Suprapubic skin (tissue), 4 donors: ENCODE results near the gene FRMPD2. TPM values are rescaled to one million over a fixed set of nuclear protein-coding genes. Genes with fewer than 3 reads are reported as not detected.

Experiments used
- DNase-seq, 2 donors: peaks; one replicate each; pipeline ENCODE4 v3.0.0-alpha.2; 2019; ENCODE audit warnings: low spot score in 2 of 2
- H3K27ac ChIP-seq: fragments of 200-600 bp; sonication (generic); one replicate; pipeline ENCODE4 v1.5.1; 2019
- H3K27me3 ChIP-seq: fragments of 200-600 bp; sonication (generic); one replicate; pipeline ENCODE4 v1.5.1; 2019
- H3K36me3 ChIP-seq: fragments of 200-600 bp; sonication (generic); one replicate; pipeline ENCODE4 v1.5.1; 2019
- H3K4me1 ChIP-seq: fragments of 200-600 bp; sonication (generic); one replicate; pipeline ENCODE4 v1.5.1; 2019
- H3K4me3 ChIP-seq: fragments of 200-600 bp; sonication (generic); one replicate; pipeline ENCODE4 v1.5.1; 2019; ENCODE audit warnings: mild to moderate bottlenecking
- H3K9me3 ChIP-seq: fragments of 200-600 bp; sonication (generic); one replicate; pipeline ENCODE4 v1.5.1; 2019
- CTCF ChIP-seq, 2 donors: fragments of 200-600 bp in 1 of 2; fragments of 450-650 bp in 1 of 2; sonication (generic) in 1 of 2; IDR thresholded peaks; one replicate each; pipeline ENCODE4 v1.5.1; 2016 to 2019; ENCODE audit warnings: antibody characterized with exemption in 2 of 2, mild to moderate bottlenecking in 1 of 2, moderate library complexity in 1 of 2
- EP300 ChIP-seq: sonication (generic); formaldehyde crosslinking; IDR thresholded peaks from one replicate; pipeline ENCODE4 v1.6.1; 2017; ENCODE audit warnings: antibody characterized with exemption
- POLR2A ChIP-seq, 2 donors: fragments of 450-650 bp; IDR thresholded peaks; one replicate each; pipeline ENCODE4 v1.6.1; 2017; ENCODE audit warnings: antibody characterized with exemption in 2 of 2, mild to moderate bottlenecking in 2 of 2, moderate library complexity in 2 of 2
- POLR2AphosphoS5 ChIP-seq, 3 donors: sonication (generic); formaldehyde crosslinking; IDR thresholded peaks; one replicate each; pipeline ENCODE4 v1.6.1; 2017; ENCODE audit warnings: antibody characterized with exemption in 3 of 3
- WGBS: methylation state at CpG from one replicate; pipeline ENCODE4 v1.1.5; 2018; 5-methylcytosine and 5-hydroxymethylcytosine counted together
- total RNA-seq, 4 donors: library from RNA; depleted of rRNA; stranded (reverse); fragments of >200 nt; gene quantifications; one replicate each; pipeline ENCODE4 v1.1.0, GENCODE V29; 2016

Gene FRMPD2
- total RNA-seq, 4 donors from 2014 or later, result 0.72 TPM; not detected in 3

- H3K36me3 ChIP-seq, result no peaks in the 10 kb centered on the region
- no peak for TF ChIP-seq EP300
- TF ChIP-seq POLR2A (IDR thresholded peaks at IDR 0.05), result no peak
- no peak for TF ChIP-seq CTCF (IDR thresholded peaks at IDR 0.05)
- TF ChIP-seq POLR2AphosphoS5 (IDR thresholded peaks at IDR 0.05), result no peak
- H3K9me3 ChIP-seq, result no peaks in the 10 kb centered on the region
- no peak overlapping the region for H3K27ac ChIP-seq
- H3K4me1 ChIP-seq, result peaks cover 7% of the 10 kb centered on the region
- DNase-seq, result no peak
- H3K4me3 ChIP-seq, result no peak overlapping the region
- no peaks in the 10 kb centered on the region for H3K27me3 ChIP-seq
- WGBS, result 92% methylated on average over 3 of the region's 3 CpGs
Measured at GRCh38 chr10:48257407-48257961, 17.0 kb downstream of the FRMPD2 start.

GRCh38 chr10:48255722-48256121 lies 18.8 kb downstream of the FRMPD2 start:
- no peaks in the 10 kb centered on the region for H3K27me3 ChIP-seq
- H3K27ac ChIP-seq, result no peak overlapping the region
- no peaks in the 10 kb centered on the region for H3K36me3 ChIP-seq
- DNase-seq, result no peak
- no peak overlapping the region for H3K4me3 ChIP-seq
- peaks cover 14% of the 10 kb centered on the region for H3K4me1 ChIP-seq
- no peaks in the 10 kb centered on the region for H3K9me3 ChIP-seq
- 73% methylated on average over 6 of the region's 6 CpGs for WGBS
- no peak for TF ChIP-seq CTCF (IDR thresholded peaks at IDR 0.05)
- no peak for TF ChIP-seq POLR2AphosphoS5 (IDR thresholded peaks at IDR 0.05)
- no peak for TF ChIP-seq EP300
- no peak for TF ChIP-seq POLR2A (IDR thresholded peaks at IDR 0.05)

DNA sequence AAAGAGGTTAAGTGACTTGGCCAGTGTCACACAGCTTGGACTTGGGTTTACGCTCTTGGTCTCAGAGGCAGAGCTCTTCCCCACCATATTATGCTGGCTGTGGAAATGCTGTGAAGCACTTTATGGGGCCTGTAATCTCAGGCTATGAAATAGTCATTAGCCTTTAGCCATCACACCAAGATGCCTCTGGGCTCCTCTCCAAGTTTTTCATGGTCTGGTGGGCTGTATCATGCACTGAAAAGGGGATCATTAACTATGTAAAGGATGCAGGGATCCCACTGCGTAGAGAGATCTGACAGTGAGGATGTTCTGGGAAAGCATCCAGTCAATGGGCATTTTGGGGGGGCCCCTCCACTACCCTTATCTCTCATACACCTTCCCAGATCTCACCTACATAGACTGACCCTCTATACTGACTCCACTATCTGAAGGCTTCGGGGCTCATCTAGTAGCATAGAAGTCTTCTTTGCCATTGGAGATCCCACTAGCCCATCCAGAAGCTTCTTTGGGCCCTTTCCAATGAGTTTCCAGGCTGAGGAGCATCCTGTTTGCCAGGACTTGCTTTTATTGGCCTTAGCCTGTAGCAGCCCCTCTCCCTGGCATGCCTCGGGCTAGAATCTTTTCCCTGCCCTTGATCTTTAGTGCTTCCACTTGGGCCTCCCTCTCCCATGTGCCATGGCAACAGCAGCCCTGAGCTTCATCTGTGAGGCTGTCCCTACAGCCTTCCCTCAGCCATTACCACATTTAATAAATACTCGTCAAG lies 19.6 kb downstream of the FRMPD2 start:
- H3K27me3 ChIP-seq, result no peaks in the 10 kb centered on the region
- H3K27ac ChIP-seq, result no peak overlapping the region
- H3K4me3 ChIP-seq, result no peak overlapping the region
- TF ChIP-seq POLR2A (IDR thresholded peaks at IDR 0.05) (no peak), CTCF (IDR thresholded peaks at IDR 0.05) (no peak), EP300 (no peak), POLR2AphosphoS5 (IDR thresholded peaks at IDR 0.05) (no peak)
- H3K9me3 ChIP-seq, result no peaks in the 10 kb centered on the region
- no peak for DNase-seq
- H3K4me1 ChIP-seq, result peaks cover 14% of the 10 kb centered on the region
- no peaks in the 10 kb centered on the region for H3K36me3 ChIP-seq
- WGBS, result 79% methylated on average over 5 of the region's 5 CpGs

DNA sequence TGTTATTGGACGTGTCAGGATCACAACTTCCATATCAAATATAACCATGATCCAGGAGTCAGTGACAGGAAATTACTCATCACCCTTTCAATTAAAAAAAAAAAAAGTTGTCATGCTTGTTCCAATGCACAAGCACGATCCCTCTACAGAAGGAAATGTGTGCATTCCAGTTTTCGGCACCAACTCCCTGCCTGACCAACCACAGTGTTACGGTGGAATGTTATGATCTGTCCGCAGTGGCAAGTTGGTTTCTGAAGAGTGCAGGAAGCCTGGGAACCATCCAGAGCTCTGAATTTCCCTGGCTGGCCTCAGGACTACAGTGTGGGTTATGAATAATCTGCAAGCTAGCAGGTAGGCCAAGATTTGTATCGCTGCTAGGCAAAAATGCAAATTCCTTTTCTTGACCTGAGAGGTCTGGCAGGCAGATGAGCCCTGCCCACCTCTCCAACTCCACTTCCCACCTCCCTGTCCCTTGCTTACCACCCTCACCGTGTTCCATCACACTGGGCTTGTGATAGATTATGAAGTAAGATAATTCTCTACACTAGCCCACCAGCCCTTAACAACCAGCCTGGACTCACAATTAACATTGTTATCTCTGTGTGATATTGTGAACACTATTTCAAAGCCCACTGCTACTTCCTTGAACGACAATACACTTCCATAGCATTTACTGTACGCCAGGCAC lies 20.4 kb downstream of the FRMPD2 start:
- DNase-seq, result no peak
- no peak overlapping the region for H3K4me3 ChIP-seq
- peaks cover 14% of the 10 kb centered on the region for H3K4me1 ChIP-seq
- TF ChIP-seq POLR2AphosphoS5 (IDR thresholded peaks at IDR 0.05), result no peak
- no peak for TF ChIP-seq EP300
- TF ChIP-seq POLR2A (IDR thresholded peaks at IDR 0.05), result no peak
- TF ChIP-seq CTCF (IDR thresholded peaks at IDR 0.05), result no peak
- H3K36me3 ChIP-seq, result no peaks in the 10 kb centered on the region
- WGBS, result 48% methylated on average over 9 of the region's 9 CpGs
- no peaks in the 10 kb centered on the region for H3K27me3 ChIP-seq
- no peaks in the 10 kb centered on the region for H3K9me3 ChIP-seq
- H3K27ac ChIP-seq, result no peak overlapping the region

- Histone ChIP-seq H3K27ac (no peak overlapping the region), H3K27me3 (no peaks in the 10 kb centered on the region), H3K36me3 (no peaks in the 10 kb centered on the region), H3K4me3 (no peak overlapping the region), H3K9me3 (no peaks in the 10 kb centered on the region), H3K4me1 (peaks cover 14% of the 10 kb centered on the region)
- no peak for DNase-seq
- no peak for TF ChIP-seq CTCF (IDR thresholded peaks at IDR 0.05)
- TF ChIP-seq POLR2A (IDR thresholded peaks at IDR 0.05), result no peak
- no peak for TF ChIP-seq EP300
- TF ChIP-seq POLR2AphosphoS5 (IDR thresholded peaks at IDR 0.05), result no peak
- WGBS, result 85% methylated on average over 5 of the region's 5 CpGs
Measured at GRCh38 chr10:48252354-48252650, 22.2 kb downstream of the FRMPD2 start.
